WERI-Rb-1 (cell line): ENCODE measurements around the gene SAMD4A.

Experiments used
- DNase-seq: peaks from one replicate; pipeline ENCODE4 v3.0.0-alpha.2; 2020
- H3K27ac ChIP-seq: fragments of 250-450 bp; sonication (Bioruptor Pico); 2 replicates; pipeline ENCODE4 v1.5.1; 2020; ENCODE audit warnings: mild to moderate bottlenecking, moderate library complexity
- H3K27me3 ChIP-seq: fragments of 250-450 bp; sonication (Bioruptor Pico); 2 replicates; pipeline ENCODE4 v1.5.1; 2021; ENCODE audit warnings: mild to moderate bottlenecking, low read depth, moderate library complexity; ENCODE audit not compliant: insufficient read depth, severe bottlenecking
- H3K36me3 ChIP-seq: fragments of 250-450 bp; sonication (Bioruptor Pico); 2 replicates; pipeline ENCODE4 v1.5.1; 2020; ENCODE audit warnings: mild to moderate bottlenecking, moderate library complexity
- H3K4me3 ChIP-seq: 2 replicates; pipeline ENCODE4 v1.5.1; 2011; ENCODE audit warnings: low read depth, mild to moderate bottlenecking, control low read depth, low read length
- H3K9me3 ChIP-seq: fragments of 250-450 bp; sonication (Bioruptor Pico); 2 replicates; pipeline ENCODE4 v1.5.1; 2021; ENCODE audit warnings: mild to moderate bottlenecking, moderate library complexity; ENCODE audit not compliant: severe bottlenecking
- CTCF ChIP-seq: IDR thresholded peaks from 2 replicates; pipeline ENCODE4 v1.5.1; 2011; ENCODE audit warnings: low read depth, mild to moderate bottlenecking, control low read depth, inconsistent platforms, low read length

SAMD4A gene

GRCh38 chr14:54574528-54574927, 7.6 kb downstream of the SAMD4A start:
- Histone ChIP-seq H3K4me3 (no peak overlapping the region), H3K36me3 (peaks cover 58% of the 10 kb centered on the region), H3K27ac (no peak overlapping the region), H3K27me3 (no peaks in the 10 kb centered on the region), H3K9me3 (no peaks in the 10 kb centered on the region)
- DNase-seq = no peak
- TF ChIP-seq CTCF = no peak

- TF ChIP-seq CTCF = no peak
- peaks cover 53% of the 10 kb centered on the region for H3K36me3 ChIP-seq
- DNase-seq = no peak
- no peaks in the 10 kb centered on the region for H3K27me3 ChIP-seq
- H3K27ac ChIP-seq = no peak overlapping the region
- H3K9me3 ChIP-seq = no peaks in the 10 kb centered on the region
- H3K4me3 ChIP-seq = no peak overlapping the region
Observed at GRCh38 chr14:54577494-54577893, 10.6 kb downstream of the SAMD4A start.

- H3K27ac ChIP-seq = no peak overlapping the region
- TF ChIP-seq CTCF = no peak
Observed at GRCh38 chr14:54577977-54578376, 11.0 kb downstream of the SAMD4A start.

GRCh38 chr14:54579621-54580020, 12.7 kb downstream of the SAMD4A start:
- DNase-seq = no peak
- Histone ChIP-seq H3K27me3 (no peaks in the 10 kb centered on the region), H3K27ac (no peak overlapping the region), H3K9me3 (no peaks in the 10 kb centered on the region), H3K36me3 (peaks cover 50% of the 10 kb centered on the region), H3K4me3 (no peak overlapping the region)
- TF ChIP-seq CTCF = no peak

More at GRCh38 chr14:54577977-54578376, 11.0 kb downstream of the SAMD4A start:
- Histone ChIP-seq H3K36me3 (peaks cover 50% of the 10 kb centered on the region), H3K4me3 (no peak overlapping the region), H3K9me3 (no peaks in the 10 kb centered on the region), H3K27me3 (no peaks in the 10 kb centered on the region)
- no peak for DNase-seq

- Histone ChIP-seq H3K36me3 (peaks cover 60% of the 10 kb centered on the region), H3K27ac (no peak overlapping the region), H3K4me3 (no peak overlapping the region), H3K27me3 (no peaks in the 10 kb centered on the region), H3K9me3 (no peaks in the 10 kb centered on the region)
- no peak for DNase-seq
- TF ChIP-seq CTCF = no peak
Observed at GRCh38 chr14:54580933-54581332, 14.0 kb downstream of the SAMD4A start.

GRCh38 chr14:54582334-54582733, 15.4 kb downstream of the SAMD4A start:
- Histone ChIP-seq H3K9me3 (no peaks in the 10 kb centered on the region), H3K36me3 (peaks cover 51% of the 10 kb centered on the region), H3K27me3 (no peaks in the 10 kb centered on the region), H3K27ac (no peak overlapping the region), H3K4me3 (no peak overlapping the region)
- no peak for DNase-seq
- no peak for TF ChIP-seq CTCF
